ENCODE measurements around the gene COP1.
"Not testable (repeated sequence)": the region's sequence is repeated elsewhere in the genome, so short reads cannot be mapped to it uniquely, and the experiment has no call there.

COP1 gene

DNA sequence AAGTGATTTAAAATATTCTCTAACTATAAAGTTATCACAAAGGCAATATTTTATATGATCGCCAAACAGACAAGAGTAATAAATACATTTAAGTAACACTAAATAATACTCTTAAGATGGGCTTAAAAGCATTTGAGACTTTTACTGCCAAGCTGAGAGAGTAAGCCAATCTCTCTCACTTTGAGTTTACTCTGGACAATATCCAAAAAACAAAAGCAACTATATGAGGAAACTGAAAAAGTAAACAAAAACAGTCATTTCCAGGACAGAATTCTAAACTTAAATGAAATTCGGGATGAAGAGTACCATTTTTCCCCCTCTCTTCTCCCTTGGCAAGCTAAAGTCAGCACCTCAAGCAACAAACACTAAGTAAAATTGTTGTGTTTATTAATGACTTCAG, 173.2 kb downstream of the COP1 start:
- no peak for DNase-seq (ENCODE audit: low read depth)

DNA sequence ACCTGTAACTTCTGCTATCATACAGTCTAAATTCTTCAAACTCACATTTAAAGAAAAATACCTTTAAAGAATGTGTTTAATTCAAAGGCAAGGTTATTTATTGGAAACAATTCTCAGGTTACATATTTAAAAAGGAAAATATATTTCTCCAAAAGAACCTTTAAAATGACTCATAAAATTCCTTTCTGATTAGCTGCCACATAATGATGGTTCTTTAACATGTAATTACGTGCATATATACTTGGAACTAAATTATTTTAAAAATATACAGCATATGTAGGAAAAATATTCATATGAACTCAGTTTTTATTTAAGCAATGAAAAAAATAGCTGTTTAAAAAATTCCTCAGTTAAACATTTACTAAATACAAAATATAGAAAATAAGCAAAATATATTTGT, 173.6 kb downstream of the COP1 start:
- DNase-seq (ENCODE audit: low read depth): no peak

DNA sequence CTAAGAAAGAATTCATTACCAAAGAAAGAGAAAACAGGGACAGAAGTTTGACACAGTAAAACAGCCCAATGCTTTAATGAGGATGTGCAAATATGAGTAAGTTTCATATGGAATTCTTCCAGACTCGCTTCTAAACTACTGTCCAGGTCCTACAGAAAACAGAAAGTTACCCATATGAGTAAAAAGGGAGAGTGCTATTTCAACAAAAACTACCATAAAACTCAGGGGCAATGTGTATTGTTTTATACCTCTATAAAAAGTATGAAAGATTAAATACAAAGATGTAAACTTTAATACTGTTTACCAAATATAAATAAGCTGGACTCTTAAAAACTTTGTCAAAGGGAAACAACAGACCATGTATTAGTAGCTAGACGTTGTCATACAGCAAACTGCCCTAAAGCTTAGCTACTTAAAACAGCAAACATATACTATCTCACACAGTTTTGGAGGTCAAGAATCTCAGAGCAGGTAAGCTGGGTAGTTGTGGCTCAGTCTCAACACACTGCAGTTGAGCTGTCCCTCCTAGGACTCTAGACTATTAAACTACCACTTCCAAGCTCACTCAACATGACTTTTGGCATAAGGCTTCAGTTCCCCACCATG, 174.9 kb downstream of the COP1 start:
- DNase-seq (ENCODE audit: low read depth): no peak

DNA sequence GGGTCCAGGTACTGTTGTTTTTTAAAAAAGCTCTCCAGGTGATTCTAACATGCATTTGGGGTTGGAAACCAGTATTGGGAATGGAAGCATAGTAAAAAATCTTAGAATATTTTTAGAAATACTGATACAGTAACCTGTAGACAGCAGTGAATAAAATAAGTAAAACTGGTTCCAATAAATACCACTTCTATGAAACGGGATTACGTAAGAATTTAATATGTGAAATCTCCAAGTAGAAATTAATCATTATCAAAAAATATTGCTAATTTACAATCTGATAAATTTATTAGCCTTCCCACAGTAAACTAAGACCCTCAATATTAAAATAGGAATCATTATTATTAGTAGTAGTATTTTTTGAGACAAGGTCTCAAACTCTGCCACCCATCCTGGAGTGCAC, 177.5 kb downstream of the COP1 start:
- DNase-seq (ENCODE audit: low read depth): no peak

DNA sequence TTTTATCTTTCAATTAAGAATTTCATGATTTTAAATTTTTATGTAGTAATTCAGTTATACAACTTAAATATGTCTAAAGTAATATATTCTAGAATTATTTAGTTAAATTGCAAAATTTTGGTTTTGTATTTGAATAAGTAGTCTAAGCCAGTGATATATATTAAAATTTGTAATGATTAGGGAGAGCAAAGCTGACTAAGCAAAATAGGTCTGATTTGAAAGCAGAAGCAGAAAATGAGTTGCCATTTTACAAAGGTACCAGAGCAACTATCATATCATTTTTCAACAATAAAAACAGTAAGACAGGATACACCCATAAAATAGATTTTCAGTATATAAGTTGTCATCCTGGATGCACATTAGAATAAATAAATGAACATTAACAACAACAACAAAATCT, 177.9 kb downstream of the COP1 start:
- DNase-seq (ENCODE audit: low read depth): no peak

DNA sequence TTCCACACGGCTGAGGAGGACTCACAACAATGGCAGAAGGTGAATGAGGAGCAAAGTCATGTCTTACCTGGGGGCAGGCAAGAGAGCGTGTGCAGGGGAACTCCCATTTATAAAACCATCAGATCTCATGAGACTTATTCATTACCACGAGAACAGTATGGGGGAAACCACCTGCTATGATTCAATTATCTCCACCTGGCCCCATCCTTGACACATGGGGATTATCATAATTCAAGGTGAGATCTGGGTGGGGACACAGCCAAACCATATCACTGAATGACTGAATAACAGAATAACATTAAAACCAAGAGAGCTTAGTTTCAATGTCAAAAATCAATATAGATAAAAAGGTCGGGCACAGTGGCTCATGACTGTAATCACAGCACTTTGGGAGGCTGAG, 179.2 kb downstream of the COP1 start:
- DNase-seq (ENCODE audit: low read depth): not testable (repeated sequence)

DNA sequence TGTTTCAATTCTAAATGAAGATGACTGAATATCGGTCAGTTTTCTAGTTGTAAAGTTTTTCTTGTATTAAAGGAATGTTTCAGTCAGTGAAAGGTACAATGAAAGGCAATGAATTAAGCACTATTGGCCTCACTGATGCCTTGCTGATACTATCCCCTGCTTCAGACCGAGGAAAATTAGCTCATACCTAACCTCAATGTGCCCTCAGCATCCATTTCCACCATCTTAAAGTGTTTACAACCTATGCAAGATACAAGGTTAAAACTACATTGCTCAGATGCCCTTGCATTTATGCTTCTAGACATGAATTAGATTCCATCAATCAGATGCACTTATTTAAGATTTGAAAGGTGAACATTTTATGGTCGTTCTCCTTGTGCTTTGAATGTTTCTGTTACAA, 184.5 kb downstream of the COP1 start:
- no peak for DNase-seq (ENCODE audit: low read depth)

DNA sequence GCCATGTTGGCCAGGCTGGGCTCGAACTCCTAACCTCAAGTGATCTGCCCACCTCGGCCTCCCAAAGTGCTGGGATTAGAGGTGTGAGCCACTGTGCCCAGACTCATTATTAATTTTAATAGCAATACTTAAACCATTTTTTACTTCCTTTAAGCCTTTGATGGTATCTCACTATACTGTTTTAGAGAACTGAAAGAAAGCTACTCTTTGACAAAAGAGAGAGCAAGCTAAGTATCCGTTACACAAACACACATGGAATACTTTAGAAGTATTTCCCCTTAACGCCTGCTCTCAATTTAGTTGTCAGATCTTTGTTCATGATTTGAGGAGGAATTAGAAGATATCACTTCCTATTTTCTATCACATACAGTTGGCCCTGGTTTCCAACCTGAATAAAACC, 189.4 kb downstream of the COP1 start:
- DNase-seq (ENCODE audit: low read depth): no peak

DNA sequence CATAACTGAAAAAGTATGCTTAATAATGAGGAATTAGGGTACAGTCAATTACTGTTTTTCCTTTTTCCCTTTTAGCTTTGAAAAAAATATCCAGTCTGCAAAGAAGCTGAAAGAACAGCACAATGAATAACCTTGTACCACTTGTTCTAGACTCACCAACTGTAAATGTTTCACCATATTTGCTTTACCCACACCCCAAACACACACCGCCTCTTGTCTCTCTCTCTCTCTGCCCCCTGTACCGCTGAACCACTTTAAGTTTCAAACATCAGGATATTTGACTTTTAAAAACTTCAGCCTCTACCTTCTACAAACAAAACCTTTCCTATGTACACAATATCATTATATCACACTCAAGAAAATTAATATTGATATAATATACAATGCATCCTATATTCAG, 197.1 kb downstream of the COP1 start:
- DNase-seq (ENCODE audit: low read depth): no peak

DNA sequence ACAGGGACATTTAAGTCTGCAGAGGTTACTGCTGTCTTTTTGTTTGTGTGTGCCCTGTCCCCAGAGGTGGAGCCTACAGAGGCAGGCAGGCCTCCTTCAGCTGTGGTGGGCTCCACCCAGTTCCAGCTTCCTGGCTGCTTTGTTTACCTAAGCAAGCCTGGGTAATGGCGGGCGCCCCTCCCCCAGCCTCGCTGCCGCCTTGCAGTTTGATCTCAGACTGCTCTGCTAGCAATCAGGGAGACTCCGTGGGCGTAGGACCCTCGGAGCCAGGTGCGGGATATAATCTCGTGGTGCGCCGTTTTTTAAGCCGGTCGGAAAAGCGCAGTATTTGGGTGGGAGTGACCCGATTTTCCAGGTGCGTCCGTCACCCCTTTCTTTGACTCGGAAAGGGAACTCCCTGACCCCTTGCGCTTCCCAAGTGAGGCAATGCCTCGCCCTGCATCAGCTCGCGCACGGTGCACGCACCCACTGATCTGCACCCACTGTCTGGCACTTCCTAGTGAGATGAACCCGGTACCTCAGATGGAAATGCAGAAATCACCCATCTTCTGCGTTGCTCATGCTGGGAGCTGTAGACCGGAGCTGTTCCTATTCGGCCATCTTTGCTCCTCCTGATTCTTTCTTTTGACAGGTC, 199.2 kb downstream of the COP1 start:
- DNase-seq (ENCODE audit: low read depth): not testable (repeated sequence)

DNA sequence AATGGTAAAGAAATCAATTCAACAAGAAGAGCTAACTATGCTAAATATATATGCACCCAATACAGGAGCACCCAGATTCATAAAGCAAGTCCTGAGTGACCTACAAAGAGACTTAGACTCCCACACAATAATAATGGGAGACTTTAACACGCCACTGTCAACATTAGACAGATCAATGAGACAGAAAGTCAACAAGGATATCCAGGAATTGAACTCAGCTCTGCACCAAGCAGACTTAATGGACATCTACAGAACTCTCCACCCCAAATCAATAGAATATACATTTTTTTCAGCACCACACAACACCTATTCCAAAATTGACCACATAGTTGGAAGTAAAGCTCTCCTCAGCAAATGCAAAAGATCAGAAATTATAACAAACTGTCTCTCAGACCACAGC, 212.4 kb downstream of the COP1 start:
- DNase-seq (ENCODE audit: low read depth): not testable (repeated sequence)

DNA sequence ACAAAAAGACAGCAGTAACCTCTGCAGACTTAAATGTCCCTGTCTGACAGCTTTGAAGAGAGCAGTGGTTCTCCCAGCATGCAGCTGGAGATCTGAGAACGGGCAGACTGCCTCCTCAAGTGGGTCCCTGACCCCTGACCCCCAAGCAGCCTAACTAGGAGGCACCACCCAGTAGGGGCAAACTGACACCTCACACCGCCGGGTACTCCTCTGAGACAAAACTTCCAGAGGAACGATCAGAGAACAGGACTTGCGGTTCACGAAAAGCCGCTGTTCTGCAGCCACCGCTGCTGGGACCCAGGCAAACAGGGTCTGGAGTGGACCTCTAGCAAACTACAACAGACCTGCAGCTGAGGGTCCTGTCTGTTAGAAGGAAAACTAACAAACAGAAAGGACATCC, 214.3 kb downstream of the COP1 start:
- not testable (repeated sequence) for DNase-seq (ENCODE audit: low read depth)

DNA sequence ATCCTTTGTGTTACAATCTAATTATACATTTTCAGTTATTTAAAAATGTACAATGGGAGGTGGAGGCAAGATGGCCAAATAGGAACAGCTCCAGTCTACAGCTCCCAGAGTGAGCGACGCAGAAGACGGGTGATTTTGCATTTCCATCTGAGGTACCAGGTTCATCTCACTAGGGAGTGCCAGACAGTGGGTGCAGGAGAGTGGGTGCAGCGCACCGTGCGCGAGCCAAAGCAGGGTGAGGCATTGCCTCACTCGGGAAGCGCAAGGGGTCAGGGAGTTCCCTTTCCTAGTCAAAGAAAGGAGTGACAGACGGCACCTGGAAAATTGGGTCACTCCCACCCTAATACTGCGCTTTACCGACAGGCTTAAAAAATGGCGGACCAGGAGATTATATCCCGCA, 214.9 kb downstream of the COP1 start:
- not testable (repeated sequence) for DNase-seq (ENCODE audit: low read depth)

DNA sequence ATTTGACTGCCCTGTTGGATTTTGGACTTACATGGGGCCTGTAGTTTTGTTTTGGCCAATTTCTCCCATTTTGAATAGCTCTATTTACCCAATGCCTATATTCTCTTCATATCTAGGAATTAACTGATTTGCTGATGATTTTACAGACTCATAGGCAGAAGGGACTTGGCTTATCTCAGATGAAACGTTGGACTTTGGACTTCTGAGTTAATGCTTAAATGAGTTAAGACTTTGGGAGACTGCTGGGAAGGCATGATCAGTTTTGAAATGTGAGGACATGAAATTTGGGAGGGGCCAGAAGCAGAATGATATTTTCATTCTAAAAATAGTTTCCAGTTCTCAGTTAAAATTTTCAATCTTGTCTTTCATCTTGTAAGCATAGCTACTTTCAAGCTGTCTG, 222.3 kb downstream of the COP1 start:
- no peak for DNase-seq (ENCODE audit: low read depth)

DNA sequence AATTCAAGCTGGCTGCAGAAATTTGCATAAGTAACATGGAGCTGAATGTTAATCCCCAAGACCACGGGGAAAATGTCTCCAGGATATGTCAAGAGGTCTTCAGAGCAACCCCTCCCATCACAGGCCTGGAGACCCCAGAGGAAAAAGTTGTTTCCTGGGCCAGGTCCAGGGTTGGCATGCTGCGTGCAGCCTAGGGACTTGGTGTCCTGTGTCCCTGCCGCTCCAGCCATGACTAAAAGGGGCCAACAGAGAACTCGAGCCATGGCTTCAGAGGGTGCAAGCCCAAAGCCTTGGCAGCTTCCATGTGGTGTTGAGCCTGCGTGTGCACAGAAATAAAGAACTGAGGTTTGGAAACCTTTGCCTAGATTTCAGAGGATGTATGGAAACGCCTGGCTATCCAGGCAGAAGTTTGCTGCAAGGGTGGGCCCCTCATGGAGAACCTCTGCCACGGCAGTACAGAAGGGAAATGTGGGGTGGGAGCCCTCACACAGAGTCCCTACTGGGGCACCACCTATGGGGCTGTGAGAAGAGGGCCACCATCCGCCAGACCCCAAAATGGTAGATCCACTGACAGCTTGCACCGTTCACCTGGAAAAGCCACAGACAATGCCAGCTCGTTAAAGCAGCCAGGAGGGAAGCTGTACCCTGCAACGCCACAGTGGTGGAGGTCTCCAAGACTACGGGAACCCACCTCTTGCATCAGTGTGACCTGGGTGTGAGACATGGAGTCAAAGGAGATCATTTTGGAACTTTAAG, 222.9 kb downstream of the COP1 start:
- no peak for DNase-seq (ENCODE audit: low read depth)

DNA sequence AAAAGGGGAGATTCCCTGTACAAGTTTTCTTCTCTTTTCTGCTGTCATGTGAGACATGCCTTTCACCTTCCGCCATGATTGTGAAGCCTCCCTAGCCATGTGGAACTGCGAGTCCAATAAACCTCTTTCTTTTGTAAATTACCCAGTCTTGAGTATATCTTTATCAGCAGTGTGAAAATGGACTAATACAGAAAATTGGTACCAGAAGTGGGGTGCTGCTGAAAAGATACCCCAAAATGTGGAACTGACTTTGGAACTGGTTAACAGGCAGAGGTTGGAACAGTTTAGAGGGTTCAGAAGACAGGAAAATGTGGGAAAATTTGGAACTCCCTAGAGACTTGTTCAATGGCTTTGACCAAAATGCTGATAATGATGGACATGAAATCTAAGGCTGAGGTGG, 223.7 kb downstream of the COP1 start:
- DNase-seq (ENCODE audit: low read depth): not testable (repeated sequence)

DNA sequence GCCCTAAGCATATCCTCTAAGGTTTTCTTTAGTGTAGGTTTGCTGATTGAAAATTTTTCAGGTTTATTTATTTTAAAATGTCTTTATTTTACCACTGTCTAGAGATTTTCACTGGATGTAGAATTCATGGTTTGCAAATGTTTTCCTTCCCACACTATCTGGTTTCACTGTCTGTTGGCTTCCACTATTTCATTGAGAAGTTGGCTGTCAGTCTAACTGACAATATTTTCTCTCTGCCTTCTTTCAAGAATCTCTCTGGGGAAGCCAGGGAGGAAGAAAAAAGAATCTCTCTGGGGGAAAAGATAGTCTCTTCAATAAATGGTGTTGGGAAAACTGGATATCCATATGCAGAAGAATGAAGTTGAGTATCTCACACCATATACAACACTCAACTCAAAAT, 226.0 kb downstream of the COP1 start:
- DNase-seq (ENCODE audit: low read depth): no peak

DNA sequence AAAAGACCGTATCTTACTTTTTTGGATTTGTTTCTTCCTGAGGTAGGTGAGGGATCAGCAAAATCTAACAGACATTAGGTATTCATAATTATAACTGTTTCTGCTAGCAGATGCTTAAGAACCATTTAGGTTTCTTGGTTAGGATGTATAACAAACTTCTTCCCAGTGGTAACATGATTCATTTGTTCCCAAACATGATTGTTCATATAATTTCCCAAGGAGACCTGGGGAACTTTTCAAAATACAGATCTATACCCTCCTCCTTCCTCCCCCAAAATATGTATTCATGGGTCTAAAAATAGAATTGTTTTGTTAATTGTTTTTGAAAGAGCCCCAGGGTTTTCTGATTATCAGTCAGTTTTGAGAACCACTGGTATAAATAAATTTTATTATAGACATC, 228.2 kb downstream of the COP1 start:
- no peak for DNase-seq (ENCODE audit: low read depth)

DNA sequence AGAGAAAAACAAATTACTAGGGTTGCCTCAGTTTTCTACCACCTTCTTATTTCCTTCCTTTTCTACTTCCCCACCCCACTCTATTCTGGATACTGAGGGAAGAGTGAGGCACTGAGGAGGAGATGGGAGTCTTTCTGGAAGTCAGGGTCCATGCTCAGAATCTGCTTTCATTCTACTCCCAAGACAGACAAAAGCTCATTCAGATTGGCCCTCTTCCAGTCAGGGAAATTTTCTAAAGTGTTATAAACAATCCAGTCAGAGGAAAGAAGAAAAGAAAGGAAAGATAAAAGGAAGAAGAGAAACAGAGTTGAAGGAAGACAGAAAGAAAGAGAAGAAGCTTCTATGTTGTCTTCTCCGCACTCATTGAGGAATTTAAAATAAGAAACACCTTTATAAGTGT, 228.6 kb downstream of the COP1 start:
- DNase-seq (ENCODE audit: low read depth): no peak

DNA sequence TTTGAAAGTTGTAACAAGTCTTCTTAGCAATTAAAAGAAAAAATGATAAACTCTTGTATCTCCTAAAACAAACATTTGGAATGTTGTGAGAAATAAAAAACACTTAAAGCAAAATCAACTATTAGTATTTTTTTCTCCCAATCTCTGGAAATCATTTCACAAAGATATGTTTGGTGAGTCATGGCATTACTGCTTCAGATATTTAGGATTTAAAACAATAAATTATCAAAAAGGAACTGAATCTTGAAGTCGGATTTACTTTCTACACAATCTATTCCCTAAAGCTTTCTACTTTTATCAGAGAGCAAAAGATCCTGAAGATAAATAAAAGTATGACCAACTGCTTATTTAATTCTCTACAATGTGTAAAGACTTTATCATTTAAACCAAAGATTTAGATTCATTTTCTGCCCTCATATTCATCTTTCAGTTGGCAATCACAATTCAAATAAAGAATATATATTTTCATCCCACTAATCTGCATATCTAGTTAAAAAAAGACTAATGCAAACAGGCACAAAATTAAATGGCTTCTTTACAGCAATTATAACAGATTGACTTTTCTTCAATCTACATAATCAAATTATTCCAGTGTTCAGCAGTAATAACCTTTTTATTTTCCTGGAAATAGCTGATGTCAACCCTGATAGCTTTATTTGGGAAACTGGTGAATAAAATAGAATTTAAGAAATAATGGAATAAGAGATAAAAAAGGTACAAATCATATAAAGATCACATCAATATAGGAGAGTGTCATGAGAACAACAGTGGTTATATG, 230.0 kb downstream of the COP1 start:
- no peak for DNase-seq (ENCODE audit: low read depth)

DNA sequence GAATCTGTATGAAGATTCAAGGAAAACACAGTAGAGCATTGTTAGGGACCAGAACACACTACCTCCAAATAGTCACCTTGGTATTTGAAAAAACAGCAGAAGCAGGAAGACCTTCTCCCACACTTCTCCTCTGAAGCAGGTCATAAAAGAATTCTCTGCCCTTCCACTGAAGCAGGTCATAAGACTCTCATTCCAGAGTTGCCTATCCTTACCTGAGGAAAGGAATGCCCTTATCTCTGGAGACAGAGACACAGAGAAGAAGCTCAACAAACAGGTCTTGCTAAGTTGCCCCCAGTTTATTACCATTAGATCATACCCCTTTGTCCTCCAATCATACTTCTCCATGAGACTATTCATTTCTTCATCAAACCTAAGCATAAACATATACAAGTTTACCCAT, 237.9 kb downstream of the COP1 start:
- DNase-seq (ENCODE audit: low read depth): no peak

DNA sequence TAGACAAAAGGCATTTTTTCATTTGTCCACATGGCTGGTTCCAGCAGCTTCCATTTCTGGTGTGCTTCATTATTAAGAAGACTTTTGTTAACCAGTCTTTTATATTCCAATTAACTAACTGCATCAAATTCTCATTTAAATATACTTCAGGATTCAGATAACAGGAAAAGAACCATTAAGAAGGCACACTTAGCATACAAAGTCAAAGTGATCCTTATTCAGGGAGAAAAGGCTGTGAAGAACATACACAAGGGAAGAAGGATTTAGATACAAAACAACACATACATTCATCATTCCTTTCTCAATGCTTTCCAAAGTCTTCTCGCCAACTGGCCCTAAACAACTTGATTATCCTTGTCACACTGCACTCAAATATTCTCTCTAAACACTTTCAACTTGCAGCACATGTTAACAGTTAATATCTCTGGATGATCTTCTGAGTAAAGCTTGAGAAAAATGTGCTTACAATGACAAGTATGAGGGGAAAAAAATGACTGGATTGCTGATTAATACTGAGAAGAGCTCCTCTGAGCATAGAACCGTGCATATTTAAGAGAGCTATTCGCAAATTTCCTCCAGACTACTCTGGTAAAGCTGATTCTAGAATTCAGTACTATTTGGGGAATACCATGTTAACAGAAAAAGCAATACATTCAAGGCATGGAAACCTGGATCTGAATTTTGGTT, 238.5 kb downstream of the COP1 start:
- no peak for DNase-seq (ENCODE audit: low read depth)

Measured in T follicular helper cell (primary cell).